Body of pancreas (tissue), 4 donors: Measurements from ENCODE around the gene CALHM2.

Source experiments
- CTCF ChIP-seq, 7 experiments: fragments of 450-650 bp in 4 of 7; fragments of 200-600 bp in 3 of 7; sonication (generic) in 3 of 7; IDR thresholded peaks; one replicate each; pipeline ENCODE4 v1.5.1; 2016 to 2019; ENCODE audit warnings: antibody characterized with exemption in 7 of 7
- POLR2A ChIP-seq, 3 donors: fragments of 450-650 bp; IDR thresholded peaks; one replicate each; pipeline ENCODE4 v1.6.1; 2016; ENCODE audit warnings: antibody characterized with exemption in 3 of 3, mild to moderate bottlenecking in 2 of 3

DNA sequence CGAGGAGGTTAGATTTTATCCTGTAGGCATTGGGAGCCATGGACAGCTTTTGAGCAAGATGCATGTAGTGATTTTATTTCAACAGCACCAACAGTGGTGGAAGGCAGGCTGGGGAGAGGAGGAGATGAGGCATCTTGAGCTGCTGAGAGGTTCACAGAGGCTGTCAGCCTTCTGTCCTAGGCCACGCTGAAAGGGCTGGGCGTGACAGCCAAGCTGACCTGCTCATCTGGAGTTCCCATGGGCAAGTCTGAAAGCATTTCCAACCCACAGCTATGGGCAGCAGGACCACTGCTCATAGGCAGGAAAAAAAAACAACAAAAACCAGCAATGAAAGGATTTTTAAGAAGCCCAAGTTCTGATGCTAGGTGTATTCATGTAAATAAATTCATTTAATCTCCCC, 49.0 kb upstream of the CALHM2 start:
- TF ChIP-seq POLR2A (IDR thresholded peaks at IDR 0.05) (no peak), CTCF (IDR thresholded peaks at IDR 0.05) (no peak)
